Right ventricle myocardium superior (tissue), 1 donor: ENCODE measurements around the gene CYP3A5. TPM values are rescaled to one million over a fixed set of nuclear protein-coding genes. Genes with fewer than 3 reads are reported as not detected.
"Not testable (repeated sequence)": the region's sequence is repeated elsewhere in the genome, so short reads cannot be mapped to it uniquely, and the experiment has no call there.

Experiments used
- ATAC-seq: fragments of 200-7000 bp; cut with Tn5 transposase; one replicate; pipeline ENCODE4 v1.9.1; 2020; ENCODE audit warnings: mild to moderate bottlenecking; ENCODE audit not compliant: poor library complexity
- DNase-seq: peaks from one replicate; pipeline ENCODE4 v3.0.0-alpha.2; 2020
- intact Hi-C: fragments of 100-400 bp; cut with DNase I; formaldehyde crosslinking; loops from one replicate; pipeline ENCODE4 v1.11.2; 2022
- total RNA-seq: library from RNA; stranded (reverse); fragmentation: NEBNext Ultra II Directional; extraction: Animal tissue kit (Norgen Biotek cat#: 25700); gene quantifications from one replicate; pipeline ENCODE4 v1.2.1, GENCODE V29; 2021
- donor health status: DM: no; HTN: yes; CAD: no; lungs with severe emphysema.

CYP3A5 gene
- total RNA-seq, 1 donor from 2014 or later, result not detected

- DNase-seq, ATAC-seq, intact Hi-C loops: not testable (repeated sequence)
These were observed 11.9 kb upstream of the CYP3A5 start for GRCh38 chr7:99691658-99692057.

DNA sequence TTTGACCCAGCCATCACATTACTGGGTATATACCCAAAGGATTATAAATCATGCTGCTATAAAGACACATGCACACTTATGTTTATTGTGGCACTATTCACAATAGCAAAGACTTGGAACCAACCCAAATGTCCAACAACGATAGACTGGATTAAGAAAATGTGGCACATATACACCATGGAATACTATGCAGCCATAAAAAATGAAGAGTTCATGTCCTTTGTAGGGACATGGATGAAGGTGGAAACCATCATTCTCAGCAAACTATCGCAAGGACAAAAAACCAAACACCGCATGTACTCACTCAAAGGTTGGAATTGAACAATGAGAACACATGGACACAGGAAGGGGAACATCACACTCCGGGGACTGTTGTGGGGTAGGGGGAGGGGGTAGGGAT is 11.1 kb upstream of the CYP3A5 start:
- intact Hi-C loops, DNase-seq, ATAC-seq: not testable (repeated sequence)

GRCh38 chr7:99685871-99686608 is 6.2 kb upstream of the CYP3A5 start:
- ATAC-seq, DNase-seq, intact Hi-C loops: not testable (repeated sequence)

- ATAC-seq (no peak), DNase-seq (no peak)
- intact Hi-C loops, result no loop called here
These were observed 5.4 kb upstream of the CYP3A5 start for GRCh38 chr7:99685129-99685758.

DNA sequence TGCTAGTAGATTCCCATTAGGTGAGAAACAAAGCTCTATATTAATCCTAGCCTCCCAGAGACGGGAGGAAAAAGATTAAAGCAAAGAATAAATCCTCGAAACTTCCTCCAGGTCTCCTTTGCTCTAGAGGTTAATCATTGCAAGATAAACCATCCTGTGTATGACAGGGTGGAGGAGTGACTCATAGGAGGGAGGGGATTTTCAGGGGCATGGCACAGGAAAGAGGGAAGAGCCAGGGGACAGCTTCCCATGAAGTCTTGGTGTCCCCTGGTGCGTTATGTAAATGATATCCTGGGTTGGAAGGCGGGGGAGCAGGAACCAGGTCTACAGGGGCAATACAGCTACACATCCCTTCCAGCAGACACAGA is 780 bp downstream of the CYP3A5 start:
- intact Hi-C loops, result no loop called here
- no peak for DNase-seq
- ATAC-seq, result peak; percentile 22

GRCh38 chr7:99677648-99678045 is 2.1 kb downstream of the CYP3A5 start:
- intact Hi-C loops, result no loop called here
- ATAC-seq (no peak), DNase-seq (no peak)

- ATAC-seq (no peak), DNase-seq (no peak)
- intact Hi-C loops, result no loop called here
These were observed 2.7 kb downstream of the CYP3A5 start for GRCh38 chr7:99677013-99677647.

DNA sequence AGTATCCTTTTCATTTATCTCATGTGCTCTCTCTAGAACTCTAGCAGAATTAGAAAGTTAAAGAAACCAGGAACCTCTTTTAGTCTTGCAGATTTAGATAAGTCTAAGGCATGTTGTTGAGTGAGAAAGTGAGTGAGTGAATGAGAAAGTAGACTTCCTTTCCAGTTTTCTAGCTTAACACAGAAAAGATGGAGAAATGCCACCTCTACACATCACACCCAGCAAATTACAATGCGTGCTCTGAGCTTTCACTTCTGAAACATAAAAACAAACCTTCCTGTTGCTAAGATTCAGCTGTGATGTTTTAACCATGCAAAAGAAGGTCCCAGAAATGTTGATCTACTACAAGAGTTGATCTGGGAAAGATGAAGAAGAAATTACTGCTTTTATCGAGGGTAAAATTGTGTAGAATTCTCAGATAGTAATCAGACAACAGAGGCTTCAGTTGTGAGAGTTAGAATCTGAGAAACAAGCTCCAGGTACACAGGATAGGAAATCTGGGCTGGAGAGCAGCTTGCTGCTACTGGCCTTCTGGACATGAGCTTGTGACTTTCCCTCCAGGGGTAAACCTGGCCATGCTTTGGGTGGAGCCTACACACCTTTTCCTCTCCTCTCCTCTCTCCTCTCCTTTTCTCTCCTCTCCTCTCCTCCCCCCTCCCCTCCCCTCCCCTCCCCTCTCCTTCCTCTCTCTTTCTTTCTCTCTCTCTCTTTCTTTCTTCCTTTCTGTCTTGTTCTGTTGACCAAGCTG is 4.6 kb downstream of the CYP3A5 start:
- ATAC-seq, result no peak
- DNase-seq, result no peak
- intact Hi-C loops, result no loop called here

- DNase-seq (no peak), ATAC-seq (no peak)
- intact Hi-C loops, result no loop called here
These were observed 7.2 kb downstream of the CYP3A5 start for GRCh38 chr7:99672573-99672972.

DNA sequence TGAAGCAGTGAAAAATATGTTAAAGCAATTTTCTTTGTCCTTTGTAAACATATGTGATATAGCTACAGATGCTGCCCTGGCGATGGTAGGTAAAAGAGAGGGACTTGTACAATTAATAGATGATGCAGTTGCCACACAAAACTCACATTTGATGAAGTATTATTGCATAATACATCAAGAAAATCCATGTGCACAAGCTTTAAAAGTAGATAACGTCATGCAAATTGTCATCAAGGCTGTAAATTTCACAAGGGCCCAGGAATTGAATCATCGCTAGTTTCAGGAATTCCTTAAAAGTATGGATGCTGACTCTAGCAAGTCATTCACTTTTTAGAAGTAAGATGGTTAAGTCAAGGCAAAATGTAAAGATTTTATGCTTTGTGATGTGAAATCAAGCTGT is 10.0 kb downstream of the CYP3A5 start:
- intact Hi-C loops, result no loop called here
- DNase-seq (no peak), ATAC-seq (no peak)

DNA sequence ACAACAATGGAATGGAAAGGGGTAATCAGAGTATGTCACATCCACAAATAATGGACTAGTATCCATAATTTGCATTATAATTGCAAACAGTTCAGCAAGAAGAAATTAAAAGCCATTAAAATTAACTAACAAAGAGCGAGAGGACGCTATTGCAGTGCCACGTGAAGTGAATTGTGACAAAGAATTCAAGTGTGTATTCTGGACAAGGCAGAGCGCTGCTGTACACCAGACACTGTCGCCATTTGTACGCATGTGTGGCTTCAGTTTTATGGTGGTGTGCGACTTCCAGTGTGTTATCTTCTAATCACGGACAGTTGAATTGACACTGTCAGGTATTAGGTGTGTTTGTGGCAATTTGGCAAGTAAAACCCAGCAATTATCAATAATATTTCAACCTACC is 11.3 kb downstream of the CYP3A5 start:
- DNase-seq, result no peak
- no peak for ATAC-seq
- intact Hi-C loops, result no loop called here

DNA sequence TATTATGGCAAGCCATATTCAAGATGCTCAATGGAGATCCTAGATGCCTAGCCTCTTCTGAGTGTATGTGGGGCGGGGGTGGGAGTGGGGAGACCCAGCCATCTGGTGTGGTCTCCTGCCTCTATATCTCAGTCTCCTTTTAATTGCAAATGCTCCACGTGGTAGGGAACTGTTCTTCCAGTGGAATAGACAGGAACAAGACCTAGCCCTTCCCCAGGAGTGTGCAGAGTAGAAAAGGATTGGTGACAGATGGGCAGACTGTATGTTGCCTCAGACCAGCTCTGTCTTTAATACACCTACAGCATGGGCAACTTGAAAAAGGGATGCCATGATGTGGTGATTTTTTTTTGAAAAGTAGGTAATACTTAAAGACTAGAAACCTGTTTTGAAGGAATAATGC is 12.6 kb downstream of the CYP3A5 start:
- DNase-seq, result no peak
- ATAC-seq, result no peak
- intact Hi-C loops, result no loop called here

GRCh38 chr7:99666013-99666395 is 13.8 kb downstream of the CYP3A5 start:
- ATAC-seq, result no peak
- no peak for DNase-seq
- intact Hi-C loops, result no loop called here

DNA sequence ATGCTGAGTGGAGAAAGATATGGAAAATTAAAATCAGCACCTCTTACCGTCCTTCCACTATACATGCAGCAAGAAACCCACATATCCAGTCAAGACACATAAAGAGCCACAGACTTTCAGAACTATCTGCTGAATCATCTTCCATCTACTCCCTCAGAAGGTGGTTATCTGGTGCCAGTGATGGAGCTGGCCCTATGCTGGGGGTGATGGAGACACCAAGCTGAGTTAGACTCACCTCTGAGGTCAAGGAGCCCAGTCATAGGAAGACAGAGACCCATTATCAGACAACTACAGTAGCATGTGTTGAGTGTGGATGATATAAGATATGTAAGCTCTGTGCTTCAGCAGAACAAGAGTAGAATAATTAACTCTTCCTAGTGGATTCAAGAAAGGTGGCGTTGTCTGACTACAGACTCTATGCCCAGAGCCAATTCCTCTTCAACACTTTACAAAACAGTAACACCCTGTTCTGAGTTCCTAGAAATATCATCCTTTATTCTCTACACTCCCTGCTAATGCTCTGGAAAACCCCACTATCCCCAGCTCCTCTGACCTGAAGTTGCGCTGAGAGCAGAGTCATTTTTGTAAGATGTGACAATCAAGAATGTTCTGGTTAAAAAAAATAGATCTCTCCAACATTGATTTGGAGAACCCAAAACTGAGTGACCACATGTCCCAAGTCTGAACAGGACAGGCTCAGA is 14.3 kb downstream of the CYP3A5 start:
- no peak for ATAC-seq
- intact Hi-C loops, result no loop called here

GRCh38 chr7:99657879-99658278 is 21.9 kb downstream of the CYP3A5 start:
- DNase-seq, ATAC-seq, intact Hi-C loops: not testable (repeated sequence)

More for the DNA sequence above, 14.3 kb downstream of the CYP3A5 start:
- DNase-seq, result no peak

DNA sequence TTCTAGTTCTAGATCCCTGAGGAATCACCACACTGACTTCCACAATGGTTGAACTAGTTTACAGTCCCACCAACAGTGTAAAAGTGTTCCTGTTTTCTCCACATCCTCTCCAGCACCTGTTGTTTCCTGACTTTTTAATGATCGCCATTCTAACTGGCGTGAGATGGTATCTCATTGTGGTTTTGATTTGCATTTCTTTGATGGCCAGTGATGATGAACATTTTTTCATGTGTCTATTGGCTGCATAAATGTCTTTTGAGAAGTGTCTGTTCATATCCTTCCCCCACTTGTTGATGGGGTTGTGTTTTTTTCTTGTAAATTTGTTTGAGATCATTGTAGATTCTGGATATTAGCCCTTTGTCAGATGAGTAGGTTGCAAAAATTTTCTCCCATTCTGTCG is 25.2 kb downstream of the CYP3A5 start:
- ATAC-seq, DNase-seq, intact Hi-C loops: not testable (repeated sequence)

GRCh38 chr7:99653754-99654153 is 26.0 kb downstream of the CYP3A5 start:
- ATAC-seq, result no peak
- intact Hi-C loops, result no loop called here
- no peak for DNase-seq

DNA sequence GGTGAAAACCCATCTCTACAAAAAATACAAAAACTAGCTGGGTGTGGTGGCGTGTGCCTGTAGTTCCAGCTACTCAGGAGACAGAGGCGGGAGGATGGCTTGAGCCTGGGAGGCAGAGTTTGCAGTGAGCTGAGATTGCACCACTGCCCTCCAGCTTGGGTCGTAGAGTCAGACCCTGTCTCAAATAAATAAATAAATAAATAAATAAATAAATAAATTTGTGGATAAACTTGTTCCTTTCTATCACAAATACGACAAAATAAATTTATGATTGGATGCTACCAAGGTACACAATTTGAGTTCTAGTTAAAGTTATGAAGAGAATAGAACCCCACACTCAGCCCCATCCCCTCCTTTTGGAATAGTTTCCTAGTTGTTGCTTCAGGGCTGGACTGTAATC is 26.5 kb downstream of the CYP3A5 start:
- DNase-seq, ATAC-seq, intact Hi-C loops: not testable (repeated sequence)

GRCh38 chr7:99652671-99653070 is 27.1 kb downstream of the CYP3A5 start:
- ATAC-seq (no peak), DNase-seq (no peak)
- intact Hi-C loops, result no loop called here
